ENCODE data around the gene OPN3. TPM values are rescaled to one million over a fixed set of nuclear protein-coding genes. Genes with fewer than 3 reads are reported as not detected.

The OPN3 gene
- total RNA-seq, 2 experiments from 2014 or later = 10.7 to 18.9 TPM

- POLR2A ChIA-PET = interaction anchor here (0.9 kb wide), 1 partner anchor 43 kb away, joined by 3 read pairs; no protein-coding TSS in a partner anchor
- Histone ChIP-seq H3K4me2 (ENCODE audit: low read length) (no peak overlapping the region), H3K36me3 (ENCODE audit: insufficient read depth, low read length) (no peaks in the 10 kb centered on the region), H3K4me1 (ENCODE audit: insufficient read depth, low read length, poor library complexity, severe bottlenecking) (peaks cover 8% of the 10 kb centered on the region), H3K79me2 (ENCODE audit: insufficient read depth, low read depth, low read length) (no peaks in the 10 kb centered on the region), H3K9me2 (ENCODE audit: insufficient read depth, low read length) (no peaks in the 10 kb centered on the region), H4K20me1 (ENCODE audit: insufficient read depth, low read length) (no peaks in the 10 kb centered on the region), H3K27ac (ENCODE audit: low read depth, low read length, poor library complexity, severe bottlenecking) (no peak overlapping the region), H3K9me3 (ENCODE audit: low read length) (no peaks in the 10 kb centered on the region), H3K4me3 (ENCODE audit: low read depth, low read length, poor library complexity, severe bottlenecking) (no peak overlapping the region), H2AFZ (ENCODE audit: low read length) (no peak overlapping the region)
- no TSS peak for BruUV-seq (replicated peaks)
- DNase-seq (ENCODE audit: low spot score) = no peak
- intact Hi-C loops (cut with micrococcal nuclease; ENCODE audit: unreplicated experiment) = no loop called here
- CTCF ChIA-PET (ENCODE audit: unreplicated experiment) = no interaction called here
- TF ChIP-seq EZH2phosphoT487 (IDR thresholded peaks at IDR 0.05; ENCODE audit: borderline replicate concordance, low read depth, low read length) = no peak
- TF ChIP-seq, protein P1, sequence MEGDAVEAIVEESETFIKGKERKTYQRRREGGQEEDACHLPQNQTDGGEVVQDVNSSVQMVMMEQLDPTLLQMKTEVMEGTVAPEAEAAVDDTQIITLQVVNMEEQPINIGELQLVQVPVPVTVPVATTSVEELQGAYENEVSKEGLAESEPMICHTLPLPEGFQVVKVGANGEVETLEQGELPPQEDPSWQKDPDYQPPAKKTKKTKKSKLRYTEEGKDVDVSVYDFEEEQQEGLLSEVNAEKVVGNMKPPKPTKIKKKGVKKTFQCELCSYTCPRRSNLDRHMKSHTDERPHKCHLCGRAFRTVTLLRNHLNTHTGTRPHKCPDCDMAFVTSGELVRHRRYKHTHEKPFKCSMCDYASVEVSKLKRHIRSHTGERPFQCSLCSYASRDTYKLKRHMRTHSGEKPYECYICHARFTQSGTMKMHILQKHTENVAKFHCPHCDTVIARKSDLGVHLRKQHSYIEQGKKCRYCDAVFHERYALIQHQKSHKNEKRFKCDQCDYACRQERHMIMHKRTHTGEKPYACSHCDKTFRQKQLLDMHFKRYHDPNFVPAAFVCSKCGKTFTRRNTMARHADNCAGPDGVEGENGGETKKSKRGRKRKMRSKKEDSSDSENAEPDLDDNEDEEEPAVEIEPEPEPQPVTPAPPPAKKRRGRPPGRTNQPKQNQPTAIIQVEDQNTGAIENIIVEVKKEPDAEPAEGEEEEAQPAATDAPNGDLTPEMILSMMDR (conservative IDR thresholded peaks at IDR 0.05; ENCODE audit: low read length) = no peak
Measured at GRCh38 chr1:241607497-241607896, 32.7 kb downstream of the OPN3 start.

DNA sequence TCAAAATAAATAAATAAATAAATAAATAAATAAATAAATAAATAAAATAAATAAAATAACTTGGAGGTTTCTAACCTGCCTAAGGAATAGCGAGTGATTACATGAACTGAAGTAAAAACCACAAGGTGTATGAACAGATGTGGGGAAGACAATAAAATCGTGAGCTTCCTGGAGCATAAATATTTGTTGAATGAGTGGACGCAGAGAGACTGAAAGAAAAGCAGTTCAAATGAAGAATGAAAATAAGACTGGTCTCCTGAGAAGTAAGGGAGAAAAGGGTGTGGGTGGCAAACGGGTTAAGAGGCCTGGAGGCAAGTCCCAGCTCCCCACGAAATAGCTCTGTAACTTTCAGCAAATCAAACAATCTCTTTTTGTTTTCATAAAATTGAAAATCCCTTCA is 33.6 kb downstream of the OPN3 start:
- Histone ChIP-seq H3K9me2 (ENCODE audit: insufficient read depth, low read length) (no peaks in the 10 kb centered on the region), H3K4me3 (ENCODE audit: low read depth, low read length, poor library complexity, severe bottlenecking) (no peak overlapping the region), H4K20me1 (ENCODE audit: insufficient read depth, low read length) (no peaks in the 10 kb centered on the region), H3K9me3 (ENCODE audit: low read length) (no peaks in the 10 kb centered on the region), H3K79me2 (ENCODE audit: insufficient read depth, low read depth, low read length) (no peaks in the 10 kb centered on the region), H3K36me3 (ENCODE audit: insufficient read depth, low read length) (no peaks in the 10 kb centered on the region), H3K4me1 (ENCODE audit: insufficient read depth, low read length, poor library complexity, severe bottlenecking) (peaks cover 8% of the 10 kb centered on the region), H2AFZ (ENCODE audit: low read length) (no peak overlapping the region), H3K4me2 (ENCODE audit: low read length) (no peak overlapping the region), H3K27ac (ENCODE audit: low read depth, low read length, poor library complexity, severe bottlenecking) (no peak overlapping the region)
- intact Hi-C loops (cut with micrococcal nuclease; ENCODE audit: unreplicated experiment) = no loop called here
- ChIA-PET CTCF (ENCODE audit: unreplicated experiment) (no interaction called here), POLR2A (interaction anchor here (0.6 to 0.9 kb wide), 3 partner anchors 17 to 1706 kb away, joined by 3 to 5 read pairs (median 3); no protein-coding TSS in a partner anchor)
- DNase-seq (ENCODE audit: low spot score) = no peak
- BruUV-seq (replicated peaks) = no TSS peak
- no peak for TF ChIP-seq EZH2phosphoT487 (IDR thresholded peaks at IDR 0.05; ENCODE audit: borderline replicate concordance, low read depth, low read length)
- TF ChIP-seq, protein P1 (conservative IDR thresholded peaks at IDR 0.05; ENCODE audit: low read length) = no peak

GRCh38 chr1:241605146-241605805 is 34.9 kb downstream of the OPN3 start:
- Histone ChIP-seq H3K9me2 (ENCODE audit: insufficient read depth, low read length) (no peaks in the 10 kb centered on the region), H3K4me3 (ENCODE audit: low read depth, low read length, poor library complexity, severe bottlenecking) (no peak overlapping the region), H2AFZ (ENCODE audit: low read length) (no peak overlapping the region), H3K27ac (ENCODE audit: low read depth, low read length, poor library complexity, severe bottlenecking) (no peak overlapping the region), H3K4me2 (ENCODE audit: low read length) (no peak overlapping the region), H4K20me1 (ENCODE audit: insufficient read depth, low read length) (no peaks in the 10 kb centered on the region), H3K79me2 (ENCODE audit: insufficient read depth, low read depth, low read length) (no peaks in the 10 kb centered on the region), H3K4me1 (ENCODE audit: insufficient read depth, low read length, poor library complexity, severe bottlenecking) (peaks cover 8% of the 10 kb centered on the region), H3K36me3 (ENCODE audit: insufficient read depth, low read length) (no peaks in the 10 kb centered on the region), H3K9me3 (ENCODE audit: low read length) (no peaks in the 10 kb centered on the region)
- DNase-seq (ENCODE audit: low spot score) = peak; percentile 29
- no TSS peak for BruUV-seq (replicated peaks)
- CTCF ChIA-PET (ENCODE audit: unreplicated experiment) = interaction anchor here (0.6 kb wide), 1 partner anchor 97 kb away, joined by 3 read pairs; no protein-coding TSS in a partner anchor
- intact Hi-C loops (cut with micrococcal nuclease; ENCODE audit: unreplicated experiment) = no loop called here
- TF ChIP-seq, protein P1 (conservative IDR thresholded peaks at IDR 0.05; ENCODE audit: low read length) = peak; percentile 74
- no peak for TF ChIP-seq EZH2phosphoT487 (IDR thresholded peaks at IDR 0.05; ENCODE audit: borderline replicate concordance, low read depth, low read length)
- POLR2A ChIA-PET = interaction anchor here (0.6 to 0.7 kb wide), 2 partner anchors 16 to 167 kb away, joined by 3 read pairs; no protein-coding TSS in a partner anchor
